ENCODE measurements around the gene RFWD3. TPM values are rescaled to one million over a fixed set of nuclear protein-coding genes. Genes with fewer than 3 reads are reported as not detected.
"Not testable (repeated sequence)": the region's sequence is repeated elsewhere in the genome, so short reads cannot be mapped to it uniquely, and the experiment has no call there.

RFWD3 gene
- total RNA-seq, 1 donor from 2014 or later = 29.1 TPM

- TF ChIP-seq, protein P1, sequence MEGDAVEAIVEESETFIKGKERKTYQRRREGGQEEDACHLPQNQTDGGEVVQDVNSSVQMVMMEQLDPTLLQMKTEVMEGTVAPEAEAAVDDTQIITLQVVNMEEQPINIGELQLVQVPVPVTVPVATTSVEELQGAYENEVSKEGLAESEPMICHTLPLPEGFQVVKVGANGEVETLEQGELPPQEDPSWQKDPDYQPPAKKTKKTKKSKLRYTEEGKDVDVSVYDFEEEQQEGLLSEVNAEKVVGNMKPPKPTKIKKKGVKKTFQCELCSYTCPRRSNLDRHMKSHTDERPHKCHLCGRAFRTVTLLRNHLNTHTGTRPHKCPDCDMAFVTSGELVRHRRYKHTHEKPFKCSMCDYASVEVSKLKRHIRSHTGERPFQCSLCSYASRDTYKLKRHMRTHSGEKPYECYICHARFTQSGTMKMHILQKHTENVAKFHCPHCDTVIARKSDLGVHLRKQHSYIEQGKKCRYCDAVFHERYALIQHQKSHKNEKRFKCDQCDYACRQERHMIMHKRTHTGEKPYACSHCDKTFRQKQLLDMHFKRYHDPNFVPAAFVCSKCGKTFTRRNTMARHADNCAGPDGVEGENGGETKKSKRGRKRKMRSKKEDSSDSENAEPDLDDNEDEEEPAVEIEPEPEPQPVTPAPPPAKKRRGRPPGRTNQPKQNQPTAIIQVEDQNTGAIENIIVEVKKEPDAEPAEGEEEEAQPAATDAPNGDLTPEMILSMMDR (conservative IDR thresholded peaks at IDR 0.05; ENCODE audit: low read depth, low read length) = no peak
- no peak overlapping the region for H3K4me3 ChIP-seq (ENCODE audit: low read depth, low read length)
- DNase-seq (ENCODE audit: low read depth) = no peak
Measured at GRCh38 chr16:74682556-74682955, 15.9 kb upstream of the RFWD3 start.

GRCh38 chr16:74680681-74681080 is 14.0 kb upstream of the RFWD3 start:
- H3K4me3 ChIP-seq (ENCODE audit: low read depth, low read length) = no peak overlapping the region
- TF ChIP-seq, protein P1 (conservative IDR thresholded peaks at IDR 0.05; ENCODE audit: low read depth, low read length) = no peak
- DNase-seq (ENCODE audit: low read depth) = no peak

GRCh38 chr16:74679983-74680382 is 13.3 kb upstream of the RFWD3 start:
- H3K4me3 ChIP-seq (ENCODE audit: low read depth, low read length) = no peak overlapping the region
- TF ChIP-seq, protein P1 (conservative IDR thresholded peaks at IDR 0.05; ENCODE audit: low read depth, low read length) = no peak
- no peak for DNase-seq (ENCODE audit: low read depth)

DNA sequence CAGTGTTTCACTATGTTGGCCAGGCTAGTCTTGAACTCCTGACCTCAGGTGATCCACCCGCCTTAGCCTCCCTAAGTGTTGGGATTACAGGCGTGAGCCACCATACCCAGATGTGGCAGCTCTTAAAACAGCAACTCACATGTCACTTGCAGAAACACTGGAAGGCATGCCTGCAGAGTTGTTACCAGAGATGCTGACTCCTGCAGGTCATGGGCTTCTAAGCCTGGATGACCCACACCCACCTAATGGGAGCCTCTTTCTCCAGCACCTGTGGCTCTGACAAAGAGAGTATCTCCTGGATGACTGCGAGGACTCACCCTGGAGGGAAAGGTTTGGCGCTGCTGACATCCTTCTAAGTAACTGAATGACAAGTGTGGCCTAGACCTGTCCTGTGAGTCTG is 11.2 kb upstream of the RFWD3 start:
- no peak for DNase-seq (ENCODE audit: low read depth)
- TF ChIP-seq, protein P1 (conservative IDR thresholded peaks at IDR 0.05; ENCODE audit: low read depth, low read length) = no peak
- H3K4me3 ChIP-seq (ENCODE audit: low read depth, low read length) = no peak overlapping the region

- no peak for DNase-seq (ENCODE audit: low read depth)
- TF ChIP-seq, protein P1 (conservative IDR thresholded peaks at IDR 0.05; ENCODE audit: low read depth, low read length) = no peak
- no peak overlapping the region for H3K4me3 ChIP-seq (ENCODE audit: low read depth, low read length)
Measured at GRCh38 chr16:74673876-74674275, 7.2 kb upstream of the RFWD3 start.

- H3K4me3 ChIP-seq (ENCODE audit: low read depth, low read length); DNase-seq (ENCODE audit: low read depth): not testable (repeated sequence)
Measured at GRCh38 chr16:74668877-74669276, 2.2 kb upstream of the RFWD3 start.

DNA sequence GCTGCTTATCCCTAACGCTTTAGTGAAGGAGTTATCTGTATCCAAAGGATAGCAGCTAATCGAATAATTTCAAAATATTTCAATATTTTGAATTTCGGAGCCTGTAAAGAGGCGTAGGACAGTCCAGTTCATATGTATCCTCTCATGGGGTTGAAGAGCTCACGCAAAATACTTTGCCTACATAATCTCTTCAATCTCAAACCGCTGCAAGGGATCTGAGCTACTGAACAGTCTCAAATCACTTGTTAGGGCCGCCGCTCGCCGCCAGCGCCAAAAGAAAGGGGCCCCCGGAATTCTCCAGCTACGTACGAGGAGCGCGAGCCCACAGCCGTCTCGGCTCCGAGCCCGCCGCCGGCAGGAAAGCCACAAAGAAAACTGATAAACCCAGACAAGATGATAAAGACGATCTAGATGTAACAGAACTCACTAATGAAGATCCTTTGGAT is 601 bp upstream of the RFWD3 start:
- H3K4me3 ChIP-seq (ENCODE audit: low read depth, low read length) = peak overlapping the region; percentile 97
- TF ChIP-seq, protein P1 (conservative IDR thresholded peaks at IDR 0.05; ENCODE audit: low read depth, low read length) = no peak
- no peak for DNase-seq (ENCODE audit: low read depth)
